ENCODE measurements around the gene LENG1.

Gene LENG1

GRCh38 chr19:54106716-54107115 lies 52.8 kb downstream of the LENG1 start:
- no peak for DNase-seq

- DNase-seq: no peak
Observed at GRCh38 chr19:54105796-54106195, 53.7 kb downstream of the LENG1 start.

All from hippocampal formation (tissue), 2 donors.